GM21423 (cell line): ENCODE data around the gene SCFD1.
A peak's percentile ranks its signal among the peaks of the same experiment; 100 is the strongest.
"Not testable (repeated sequence)": the region's sequence is repeated elsewhere in the genome, so short reads cannot be mapped to it uniquely, and the experiment has no call there.

Source experiments
- ATAC-seq: cut with Tn5 transposase; IDR thresholded peaks from one replicate; pipeline ENCODE4 v1.9.1; 2021; ENCODE audit warnings: mild to moderate bottlenecking, moderate library complexity; ENCODE audit not compliant: unreplicated experiment

Gene SCFD1

GRCh38 chr14:30621940-30622830, at the start of gene SCFD1:
Gene SCFD1 (plus strand): TSS chr14:30622319. CDS start chr14:30622339, 20 bp downstream.
- ATAC-seq: peak; percentile 94

GRCh38 chr14:30572771-30573170, 49.3 kb upstream of the SCFD1 start:
- ATAC-seq: no peak

GRCh38 chr14:30573226-30573814, 48.8 kb upstream of the SCFD1 start:
- ATAC-seq: no peak

GRCh38 chr14:30573966-30574365, 48.2 kb upstream of the SCFD1 start:
- no peak for ATAC-seq

- not testable (repeated sequence) for ATAC-seq
These were observed 47.3 kb upstream of the SCFD1 start for GRCh38 chr14:30574777-30575176.

- ATAC-seq: not testable (repeated sequence)
These were observed 45.8 kb upstream of the SCFD1 start for GRCh38 chr14:30576333-30576732.

- no peak for ATAC-seq
These were observed 41.4 kb upstream of the SCFD1 start for GRCh38 chr14:30580616-30581282.

- ATAC-seq: no peak
These were observed 40.9 kb upstream of the SCFD1 start for GRCh38 chr14:30581283-30581625.

- no peak for ATAC-seq
These were observed 39.7 kb upstream of the SCFD1 start for GRCh38 chr14:30582376-30582775.

GRCh38 chr14:30584058-30584630, 38.0 kb upstream of the SCFD1 start:
- ATAC-seq: no peak

GRCh38 chr14:30585204-30585603, 36.9 kb upstream of the SCFD1 start:
- ATAC-seq: no peak

- no peak for ATAC-seq
These were observed 35.0 kb upstream of the SCFD1 start for GRCh38 chr14:30587141-30587540.

- ATAC-seq: no peak
These were observed 33.2 kb upstream of the SCFD1 start for GRCh38 chr14:30588873-30589272.

- no peak for ATAC-seq
These were observed 25.2 kb upstream of the SCFD1 start for GRCh38 chr14:30596935-30597334.

GRCh38 chr14:30597504-30597903, 24.6 kb upstream of the SCFD1 start:
- ATAC-seq: no peak

- no peak for ATAC-seq
These were observed 20.9 kb upstream of the SCFD1 start for GRCh38 chr14:30600922-30601918.

GRCh38 chr14:30603402-30603801, 18.7 kb upstream of the SCFD1 start:
- no peak for ATAC-seq

GRCh38 chr14:30604696-30605095, 17.4 kb upstream of the SCFD1 start:
- not testable (repeated sequence) for ATAC-seq

- no peak for ATAC-seq
These were observed 14.9 kb upstream of the SCFD1 start for GRCh38 chr14:30607156-30607780.

- ATAC-seq: no peak
These were observed 13.5 kb upstream of the SCFD1 start for GRCh38 chr14:30608533-30609006.
